Keratinocyte (primary cell): Measurements from ENCODE around the gene CEACAM18.

Experiments used
- CTCF ChIP-seq, 3 experiments: IDR thresholded peaks in 1 of 3; conservative IDR thresholded peaks in 1 of 3; optimal IDR thresholded peaks in 1 of 3; 2 replicates in 2 of 3; 3 replicates in 1 of 3; pipeline versions ENCODE3 to v1.5.1; 2011; ENCODE audit warnings: low read length in 3 of 3, mild to moderate bottlenecking in 3 of 3, moderate library complexity in 2 of 3, control low read depth in 1 of 3, inconsistent platforms in 1 of 3; ENCODE audit not compliant: insufficient read depth in 2 of 3; ENCODE audit errors: extremely low read depth in 1 of 3
- EZH2 ChIP-seq: IDR thresholded peaks from one replicate; pipeline ENCODE4 v1.6.1; 2012; ENCODE audit warnings: inconsistent platforms, mild to moderate bottlenecking, low read length, moderate library complexity

GRCh38 chr19:51529301-51529700 lies 51.0 kb downstream of the CEACAM18 start:
- no peak for TF ChIP-seq EZH2
- TF ChIP-seq CTCF (optimal IDR thresholded peaks at IDR 0.05 in 1 of 3, IDR thresholded peaks at IDR 0.05 in 1 of 3, conservative IDR thresholded peaks at IDR 0.05 in 1 of 3; ENCODE audit: extremely low read depth in 1 of 3, insufficient read depth in 2 of 3, low read length in 3 of 3): no peak
